HepG2 (cell line): ENCODE data around the gene SLC15A3. TPM values are rescaled to one million over a fixed set of nuclear protein-coding genes. Genes with fewer than 3 reads are reported as not detected.

Experiments used
- ATAC-seq: fragments of 200-7000 bp; cut with Tn5 transposase; 3 replicates; pipeline ENCODE4 v1.9.1; 2020; ENCODE audit warnings: mild to moderate bottlenecking, moderate library complexity
- BruUV-seq: library from RNA; stranded (reverse); fragments of 400-500 nt; replicated peaks from 2 replicates; lab custom pipeline; 2021; lab: Mats Ljungman, UMichigan
- CTCF ChIA-PET: fragments of 300-600 bp; formaldehyde crosslinking; extraction: SDS; loops from one replicate; lab custom pipeline; 2021; ENCODE audit warnings: low total read pairs, inconsistent platforms, low intra/inter-chr PET ratio; lab: Yijun Ruan, JAX
- POLR2A ChIA-PET: fragments of 350-600 bp; sonication (Branson Sonifier 250); formaldehyde crosslinking; loops from one replicate; lab custom pipeline; 2020; ENCODE audit warnings: antibody characterized with exemption, inconsistent platforms; lab: Yijun Ruan, JAX
- DNase-seq: peaks from one replicate; pipeline ENCODE4 v3.0.0-alpha.2; 2015; ENCODE audit warnings: low spot score
- FAIRE-seq: peaks from 3 replicates; lab custom pipeline; 2011; peaks lifted over from hg19 to GRCh38; lab: Jason Lieb, UNC
- H2AFZ ChIP-seq: one replicate; pipeline ENCODE4 v1.6.1; 2011; ENCODE audit warnings: low read length, inconsistent platforms
- H3K27ac ChIP-seq: fragments of 300-600 bp; 3 replicates; pipeline ENCODE4 v1.8.0; 2011; ENCODE audit warnings: mixed run types, mild to moderate bottlenecking, mixed read lengths, low read length, inconsistent platforms; ENCODE audit not compliant: insufficient read depth; ENCODE audit errors: extremely low read length
- H3K27me3 ChIP-seq, 2 experiments: fragments of 200-600 bp in 1 of 2; 2 replicates in 1 of 2; 3 replicates in 1 of 2; pipeline versions ENCODE4 v1.6.0 to v1.8.0; 2011; ENCODE audit warnings: low read length in 2 of 2, mild to moderate bottlenecking in 2 of 2, moderate library complexity in 2 of 2, inconsistent platforms in 1 of 2; ENCODE audit not compliant: insufficient read depth in 2 of 2, control insufficient read depth in 1 of 2
- H3K36me3 ChIP-seq, 2 experiments: fragments of 200-600 bp in 1 of 2; replicated peaks in 1 of 2; 2 replicates in 1 of 2; 3 replicates in 1 of 2; pipeline versions ENCODE4 v1.5.1 to v1.8.0; 2011; ENCODE audit warnings: low read length in 2 of 2, inconsistent platforms in 1 of 2; ENCODE audit not compliant: insufficient read depth in 2 of 2, control insufficient read depth in 1 of 2
- H3K4me1 ChIP-seq: 2 replicates; pipeline ENCODE4 v1.5.1; 2012; ENCODE audit warnings: low read length, inconsistent platforms; ENCODE audit not compliant: insufficient read depth
- H3K4me2 ChIP-seq: 2 replicates; pipeline ENCODE4 v1.6.0; 2011; ENCODE audit warnings: low read depth, low read length, inconsistent platforms
- H3K4me3 ChIP-seq, 3 experiments: fragments of 200-600 bp in 1 of 3; sonication (generic), shearing (Covaris generic) in 1 of 3; replicated peaks in 1 of 3; 2 replicates each; pipeline ENCODE4 v1.5.1; 2011 to 2016; ENCODE audit warnings: low read length in 3 of 3, inconsistent platforms in 2 of 3, low read depth in 2 of 3, mild to moderate bottlenecking in 2 of 3, control low read depth in 1 of 3, mixed read lengths in 1 of 3; ENCODE audit not compliant: insufficient read depth in 1 of 3
- H3K79me2 ChIP-seq: one replicate; pipeline ENCODE4 v1.6.1; 2011; ENCODE audit warnings: low read length, inconsistent platforms; ENCODE audit not compliant: insufficient read depth
- H3K9ac ChIP-seq: 2 replicates; pipeline ENCODE4 v1.6.0; 2011; ENCODE audit warnings: mild to moderate bottlenecking, low read depth, low read length, inconsistent platforms; ENCODE audit not compliant: insufficient read depth
- H3K9me3 ChIP-seq: 2 replicates; pipeline ENCODE4 v1.5.1; 2012; ENCODE audit warnings: mild to moderate bottlenecking, low read length
- H4K20me1 ChIP-seq: 2 replicates; pipeline ENCODE4 v1.6.0; 2011; ENCODE audit warnings: inconsistent platforms, mild to moderate bottlenecking, low read length, moderate library complexity; ENCODE audit not compliant: insufficient read depth
- CCAR2 ChIP-seq: fragments of 200-400 bp; formaldehyde crosslinking; optimal IDR thresholded peaks from 2 replicates; pipeline ENCODE3; 2018; ENCODE audit warnings: low read depth, mild to moderate bottlenecking, low read length, moderate library complexity
- FOXO1 ChIP-seq: sonication (generic); formaldehyde crosslinking; IDR thresholded peaks from 2 replicates; pipeline ENCODE4 v1.4.0; 2020; ENCODE audit warnings: missing genetic modification reagents
- GABPA ChIP-seq, 2 experiments: IDR thresholded peaks; 2 replicates each; pipeline ENCODE4 v1.6.1; 2011 to 2016; ENCODE audit warnings: low read depth in 2 of 2, low read length in 1 of 2, missing biosample characterization in 1 of 2, missing genetic modification characterization in 1 of 2
- GZF1 ChIP-seq: sonication (generic); formaldehyde crosslinking; IDR thresholded peaks from 2 replicates; pipeline ENCODE4 v1.5.1; 2020; ENCODE audit warnings: mild to moderate bottlenecking, missing genetic modification reagents
- KDM1A ChIP-seq: IDR thresholded peaks from 2 replicates; pipeline ENCODE4 v1.6.1; 2016; ENCODE audit warnings: missing compliant biosample characterization
- MYNN ChIP-seq: sonication (generic); formaldehyde crosslinking; IDR thresholded peaks from 2 replicates; pipeline ENCODE4 v1.4.0; 2020; ENCODE audit warnings: mild to moderate bottlenecking, low read depth, missing genetic modification reagents
- SIN3B ChIP-seq: fragments of 150-350 bp; IDR thresholded peaks from 2 replicates; pipeline ENCODE4 v1.6.1; 2014; ENCODE audit warnings: low read length
- TBP ChIP-seq: sonication (generic); formaldehyde crosslinking; IDR thresholded peaks from 2 replicates; pipeline ENCODE4 v1.5.0; 2020; ENCODE audit warnings: missing genetic modification reagents
- ZFYVE20 ChIP-seq: sonication (generic); formaldehyde crosslinking; IDR thresholded peaks from 2 replicates; pipeline ENCODE4 v1.8.0; 2023; ENCODE audit warnings: low read depth, mild to moderate bottlenecking, moderate library complexity, missing genetic modification reagents, borderline replicate concordance
- ZNF10 ChIP-seq: sonication (generic); formaldehyde crosslinking; IDR thresholded peaks from 2 replicates; pipeline ENCODE4 v1.4.0; 2020; ENCODE audit warnings: mild to moderate bottlenecking, low read depth, missing genetic modification reagents, borderline replicate concordance
- ZNF101 ChIP-seq: sonication (generic); formaldehyde crosslinking; IDR thresholded peaks from 2 replicates; pipeline ENCODE4 v1.4.0; 2020; ENCODE audit warnings: mild to moderate bottlenecking, low read depth, missing genetic modification reagents, borderline replicate concordance
- ZNF777 ChIP-seq: sonication (generic); formaldehyde crosslinking; IDR thresholded peaks from 2 replicates; pipeline ENCODE4 v1.4.0; 2020; ENCODE audit warnings: missing genetic modification reagents
- ZNF839 ChIP-seq: sonication (generic); formaldehyde crosslinking; IDR thresholded peaks from 2 replicates; pipeline ENCODE4 v1.4.0; 2020; ENCODE audit warnings: missing genetic modification reagents, mild to moderate bottlenecking, borderline replicate concordance
- ZZZ3 ChIP-seq: sonication (generic); formaldehyde crosslinking; IDR thresholded peaks from 2 replicates; pipeline ENCODE4 v1.4.0; 2020; ENCODE audit warnings: missing genetic modification reagents, mild to moderate bottlenecking, borderline replicate concordance
- WGBS: methylation state at CpG from one replicate; pipeline ENCODE4 v1.1.6; 2017; ENCODE audit warnings: low lambda C conversion rate; 5-methylcytosine and 5-hydroxymethylcytosine counted together
- in situ Hi-C: cut with HindIII; loops from 2 replicates; pipeline ENCODE4 v1.10.0; 2017; ENCODE audit warnings: low pct_unique_long_range_greater_than_20kb; ENCODE audit not compliant: extremely low pct_ligation_motif_present
- intact Hi-C: fragments of 100-400 bp; cut with micrococcal nuclease; formaldehyde crosslinking; loops from one replicate; pipeline ENCODE4 v1.10.0; 2022; ENCODE audit not compliant: unreplicated experiment
- polyA plus RNA-seq, 8 experiments: library from polyadenylated mRNA; depleted of rRNA in 3 of 8; stranded (reverse) in 7 of 8; unstranded in 1 of 8; fragments of >200 nt; fragmentation: Illumina TruSeq in 4 of 8; extraction: Trizol in 4 of 8; gene quantifications; 2 replicates each; pipeline versions ENCODE4 v1.2.1 to v1.2.3, GENCODE V29; 2011 to 2016; ENCODE audit warnings: low read depth in 4 of 8, missing spikeins in 1 of 8, mixed read lengths in 1 of 8; ENCODE audit not compliant: insufficient read depth in 1 of 8
- total RNA-seq, 5 experiments: library from RNA; depleted of rRNA; stranded (reverse); fragments of >200 nt; fragmentation: Illumina TruSeq; extraction: Trizol; gene quantifications; 2 replicates each; pipeline ENCODE4 v1.2.3, GENCODE V29; 2016; ENCODE audit warnings: low read depth in 1 of 5
- TF ChIP-seq, protein P1 (sequence below): sonication (generic); formaldehyde crosslinking; IDR thresholded peaks from 2 replicates; pipeline ENCODE4 v1.5.1; 2020; ENCODE audit warnings: missing genetic modification reagents, mild to moderate bottlenecking, borderline replicate concordance
- TF ChIP-seq, protein P2 (sequence below): IDR thresholded peaks from 2 replicates; pipeline ENCODE4 v1.6.1; 2016; ENCODE audit warnings: missing compliant biosample characterization, missing genetic modification reagents, borderline replicate concordance
- TF ChIP-seq, protein P3 (sequence below): sonication (generic); formaldehyde crosslinking; IDR thresholded peaks from 2 replicates; pipeline ENCODE4 v1.4.0; 2020; ENCODE audit warnings: mild to moderate bottlenecking, low read depth, missing genetic modification reagents
- TF ChIP-seq, protein P4 (sequence below): IDR thresholded peaks from 2 replicates; pipeline ENCODE4 v1.6.1; 2018; ENCODE audit warnings: missing genetic modification reagents
- TF ChIP-seq, protein P5 (sequence below): sonication (generic); formaldehyde crosslinking; IDR thresholded peaks from 2 replicates; pipeline ENCODE4 v1.8.1; 2023; ENCODE audit warnings: mild to moderate bottlenecking, missing genetic modification reagents

The SLC15A3 gene
- total and polyA plus RNA-seq, 2 of the 13 experiments (the other 11 are each of a cell fraction or from before 2014, with no cell fraction given): 0.45 to 0.77 TPM

DNA sequence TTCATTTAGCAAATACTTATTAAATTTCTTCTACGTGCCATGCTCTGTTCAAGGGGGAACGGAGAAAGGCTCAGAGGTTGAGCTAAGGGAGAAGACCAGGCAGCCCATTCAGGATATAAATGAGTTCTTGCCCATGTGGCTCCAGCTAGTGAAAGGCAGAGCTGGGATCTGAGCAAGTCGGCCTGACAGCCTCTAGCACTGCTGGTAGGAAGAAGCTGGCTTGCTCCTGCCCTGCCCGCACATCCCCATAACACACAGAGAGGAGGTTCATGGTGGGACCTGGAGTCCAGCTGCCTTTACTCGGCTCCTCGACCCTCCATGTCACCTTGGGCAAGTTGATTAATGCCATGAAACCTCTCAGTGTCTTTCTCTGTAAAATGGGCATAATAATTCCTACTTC, 2.0 kb downstream of the SLC15A3 start:
- no peaks in the 10 kb centered on the region for H4K20me1 ChIP-seq
- intact Hi-C loops: no loop called here
- peaks cover 0 to 15% of the 10 kb centered on the region in 2 experiments; a peak in 2 of 5 replicates for H3K27me3 ChIP-seq
- H3K9ac ChIP-seq: no peak overlapping the region
- POLR2A ChIA-PET: no interaction called here
- no peak for DNase-seq
- no peak overlapping the region for H3K4me3 ChIP-seq
- no peak overlapping the region for H3K4me2 ChIP-seq
- WGBS: 48% methylated on average over 4 of the region's 6 CpGs
- no peaks in the 10 kb centered on the region for H3K4me1 ChIP-seq
- no peak overlapping the region for H3K27ac ChIP-seq
- H3K9me3 ChIP-seq: no peaks in the 10 kb centered on the region
- TF ChIP-seq, protein P1, sequence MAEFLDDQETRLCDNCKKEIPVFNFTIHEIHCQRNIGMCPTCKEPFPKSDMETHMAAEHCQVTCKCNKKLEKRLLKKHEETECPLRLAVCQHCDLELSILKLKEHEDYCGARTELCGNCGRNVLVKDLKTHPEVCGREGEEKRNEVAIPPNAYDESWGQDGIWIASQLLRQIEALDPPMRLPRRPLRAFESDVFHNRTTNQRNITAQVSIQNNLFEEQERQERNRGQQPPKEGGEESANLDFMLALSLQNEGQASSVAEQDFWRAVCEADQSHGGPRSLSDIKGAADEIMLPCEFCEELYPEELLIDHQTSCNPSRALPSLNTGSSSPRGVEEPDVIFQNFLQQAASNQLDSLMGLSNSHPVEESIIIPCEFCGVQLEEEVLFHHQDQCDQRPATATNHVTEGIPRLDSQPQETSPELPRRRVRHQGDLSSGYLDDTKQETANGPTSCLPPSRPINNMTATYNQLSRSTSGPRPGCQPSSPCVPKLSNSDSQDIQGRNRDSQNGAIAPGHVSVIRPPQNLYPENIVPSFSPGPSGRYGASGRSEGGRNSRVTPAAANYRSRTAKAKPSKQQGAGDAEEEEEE (CRISPR knock-in tag): no peak
- TF ChIP-seq SIN3B: no peak
- no peak for TF ChIP-seq CCAR2
- TF ChIP-seq, protein P2, sequence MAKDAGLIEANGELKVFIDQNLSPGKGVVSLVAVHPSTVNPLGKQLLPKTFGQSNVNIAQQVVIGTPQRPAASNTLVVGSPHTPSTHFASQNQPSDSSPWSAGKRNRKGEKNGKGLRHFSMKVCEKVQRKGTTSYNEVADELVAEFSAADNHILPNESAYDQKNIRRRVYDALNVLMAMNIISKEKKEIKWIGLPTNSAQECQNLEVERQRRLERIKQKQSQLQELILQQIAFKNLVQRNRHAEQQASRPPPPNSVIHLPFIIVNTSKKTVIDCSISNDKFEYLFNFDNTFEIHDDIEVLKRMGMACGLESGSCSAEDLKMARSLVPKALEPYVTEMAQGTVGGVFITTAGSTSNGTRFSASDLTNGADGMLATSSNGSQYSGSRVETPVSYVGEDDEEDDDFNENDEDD (CRISPR knock-in tag): no peak
- TF ChIP-seq KDM1A: no peak
- TF ChIP-seq, protein P3, sequence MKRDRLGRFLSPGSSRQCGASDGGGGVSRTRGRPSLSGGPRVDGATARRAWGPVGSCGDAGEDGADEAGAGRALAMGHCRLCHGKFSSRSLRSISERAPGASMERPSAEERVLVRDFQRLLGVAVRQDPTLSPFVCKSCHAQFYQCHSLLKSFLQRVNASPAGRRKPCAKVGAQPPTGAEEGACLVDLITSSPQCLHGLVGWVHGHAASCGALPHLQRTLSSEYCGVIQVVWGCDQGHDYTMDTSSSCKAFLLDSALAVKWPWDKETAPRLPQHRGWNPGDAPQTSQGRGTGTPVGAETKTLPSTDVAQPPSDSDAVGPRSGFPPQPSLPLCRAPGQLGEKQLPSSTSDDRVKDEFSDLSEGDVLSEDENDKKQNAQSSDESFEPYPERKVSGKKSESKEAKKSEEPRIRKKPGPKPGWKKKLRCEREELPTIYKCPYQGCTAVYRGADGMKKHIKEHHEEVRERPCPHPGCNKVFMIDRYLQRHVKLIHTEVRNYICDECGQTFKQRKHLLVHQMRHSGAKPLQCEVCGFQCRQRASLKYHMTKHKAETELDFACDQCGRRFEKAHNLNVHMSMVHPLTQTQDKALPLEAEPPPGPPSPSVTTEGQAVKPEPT (CRISPR knock-in tag): no peak
- TF ChIP-seq ZNF10 (CRISPR knock-in tag): no peak
- no peak for TF ChIP-seq MYNN (CRISPR knock-in tag)
- TF ChIP-seq, protein P4, sequence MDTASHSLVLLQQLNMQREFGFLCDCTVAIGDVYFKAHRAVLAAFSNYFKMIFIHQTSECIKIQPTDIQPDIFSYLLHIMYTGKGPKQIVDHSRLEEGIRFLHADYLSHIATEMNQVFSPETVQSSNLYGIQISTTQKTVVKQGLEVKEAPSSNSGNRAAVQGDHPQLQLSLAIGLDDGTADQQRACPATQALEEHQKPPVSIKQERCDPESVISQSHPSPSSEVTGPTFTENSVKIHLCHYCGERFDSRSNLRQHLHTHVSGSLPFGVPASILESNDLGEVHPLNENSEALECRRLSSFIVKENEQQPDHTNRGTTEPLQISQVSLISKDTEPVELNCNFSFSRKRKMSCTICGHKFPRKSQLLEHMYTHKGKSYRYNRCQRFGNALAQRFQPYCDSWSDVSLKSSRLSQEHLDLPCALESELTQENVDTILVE: no peak
- TF ChIP-seq TBP: no peak
- TF ChIP-seq GZF1 (CRISPR knock-in tag): no peak
- TF ChIP-seq, protein P5, sequence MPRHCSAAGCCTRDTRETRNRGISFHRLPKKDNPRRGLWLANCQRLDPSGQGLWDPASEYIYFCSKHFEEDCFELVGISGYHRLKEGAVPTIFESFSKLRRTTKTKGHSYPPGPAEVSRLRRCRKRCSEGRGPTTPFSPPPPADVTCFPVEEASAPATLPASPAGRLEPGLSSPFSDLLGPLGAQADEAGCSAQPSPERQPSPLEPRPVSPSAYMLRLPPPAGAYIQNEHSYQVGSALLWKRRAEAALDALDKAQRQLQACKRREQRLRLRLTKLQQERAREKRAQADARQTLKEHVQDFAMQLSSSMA (CRISPR knock-in tag): no peak
- TF ChIP-seq ZNF101: no peak
- no peak for TF ChIP-seq GABPA (IDR thresholded peaks at IDR 0.05; ENCODE audit: low read depth, low read length)
- TF ChIP-seq GABPA (CRISPR knock-in tag; IDR thresholded peaks at IDR 0.05; ENCODE audit: low read depth): no peak
- TF ChIP-seq ZNF839: no peak
- TF ChIP-seq ZZZ3 (CRISPR knock-in tag): no peak
- TF ChIP-seq ZFYVE20 (CRISPR knock-in tag): no peak
- TF ChIP-seq FOXO1 (CRISPR knock-in tag): no peak
- TF ChIP-seq ZNF777 (CRISPR knock-in tag): no peak
- TF ChIP-seq, all 625 proteins: peak for 0
- CTCF ChIA-PET: no interaction called here
- in situ Hi-C loops: no loop called here
- BruUV-seq: no TSS peak
- Histone ChIP-seq H3K79me2 (no peaks in the 10 kb centered on the region), H3K36me3 (no peaks in the 10 kb centered on the region), H2AFZ (no peak overlapping the region)
- FAIRE-seq: no peak
- no peak for ATAC-seq
